Stimulated activated CD4-positive, alpha-beta T cell treated with anti-CD3 and anti-CD28 coated beads, Interleukin-12 subunit alpha, Interleukin-12 subunit beta, amount 100 ng/mL, for 4 hours (primary cell): ENCODE results near the gene KCTD6.
A peak's percentile ranks its signal among the peaks of the same experiment; 100 is the strongest.

Experiments used
- DNase-seq: peaks from one replicate; pipeline ENCODE4 v3.0.0-alpha.2; 2020

Gene KCTD6

GRCh38 chr3:58487140-58487886, 4.6 kb upstream of the KCTD6 start:
- no peak for DNase-seq

GRCh38 chr3:58488967-58489366, 2.9 kb upstream of the KCTD6 start:
- DNase-seq, result no peak

DNA sequence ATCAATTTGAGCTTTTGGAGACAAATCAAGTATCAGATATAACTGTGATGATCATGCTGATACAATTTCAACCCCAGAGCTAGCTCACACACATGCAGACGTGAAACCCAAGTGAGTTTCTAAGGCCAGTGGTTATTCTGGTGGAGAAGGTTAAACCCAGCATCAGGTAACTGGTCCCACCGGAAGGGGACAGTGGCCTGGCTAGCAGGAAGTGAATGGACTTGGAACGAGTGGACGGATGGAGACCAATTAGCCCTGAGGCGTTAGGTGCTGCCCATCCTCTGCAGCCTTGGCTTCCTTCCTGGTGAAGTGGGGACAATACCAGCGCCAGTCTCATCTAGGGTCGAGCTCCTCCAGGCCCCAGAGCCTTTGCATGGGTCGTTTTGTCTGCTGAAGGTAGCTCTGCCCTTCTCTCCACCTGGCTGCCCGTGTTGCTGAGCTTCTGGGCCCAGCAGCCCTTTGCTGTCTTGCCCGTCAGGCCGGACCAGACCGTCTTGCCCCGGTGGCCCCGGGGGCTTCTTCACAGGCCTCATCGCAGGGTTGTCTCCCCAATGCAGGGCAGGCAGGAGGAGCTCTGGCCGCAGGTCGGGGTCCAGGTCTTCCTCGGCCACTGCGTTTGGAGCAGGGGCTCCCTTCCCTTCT, 915 bp upstream of the KCTD6 start:
- DNase-seq, result no peak

DNA sequence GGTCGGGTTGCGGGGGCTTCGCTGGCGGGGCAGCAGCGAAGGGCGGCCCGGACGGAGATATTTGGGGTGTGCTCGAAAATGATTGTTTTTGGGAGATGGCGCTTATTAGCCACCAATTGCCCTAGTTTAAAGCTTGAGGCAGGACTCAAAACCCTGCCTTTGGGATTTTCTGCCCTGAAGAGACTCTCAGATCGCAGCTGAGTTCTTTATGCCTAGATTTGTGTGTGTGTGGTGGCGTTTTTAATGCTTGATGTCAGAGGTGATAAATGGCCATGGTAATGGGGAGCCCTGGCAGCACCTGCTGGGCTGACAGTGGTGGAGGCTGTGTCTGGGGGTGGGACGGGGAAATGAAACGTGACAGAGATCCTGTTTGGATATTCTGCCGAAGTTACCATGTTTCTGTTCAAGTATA, 604 bp downstream of the KCTD6 start:
- peak; percentile 7 for DNase-seq

DNA sequence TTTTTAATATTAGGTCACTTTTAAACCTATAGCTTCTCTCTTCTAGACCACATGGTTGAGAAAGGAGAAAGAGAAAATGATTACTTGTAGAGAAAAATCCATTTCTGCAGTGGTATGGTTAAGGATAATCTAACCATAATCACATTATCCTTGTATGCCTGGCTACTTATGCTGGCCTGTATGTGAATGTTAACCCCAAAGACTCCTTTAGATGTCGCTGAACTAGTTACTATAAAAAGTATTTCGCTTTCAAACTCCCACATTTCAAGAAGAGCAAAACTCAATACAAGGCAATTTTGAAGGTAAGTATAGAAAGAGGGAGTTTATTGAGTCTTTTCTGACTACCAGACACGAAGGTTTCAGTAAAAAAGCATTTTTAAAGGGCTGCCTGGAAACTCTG, 2.2 kb downstream of the KCTD6 start:
- DNase-seq, result no peak

DNA sequence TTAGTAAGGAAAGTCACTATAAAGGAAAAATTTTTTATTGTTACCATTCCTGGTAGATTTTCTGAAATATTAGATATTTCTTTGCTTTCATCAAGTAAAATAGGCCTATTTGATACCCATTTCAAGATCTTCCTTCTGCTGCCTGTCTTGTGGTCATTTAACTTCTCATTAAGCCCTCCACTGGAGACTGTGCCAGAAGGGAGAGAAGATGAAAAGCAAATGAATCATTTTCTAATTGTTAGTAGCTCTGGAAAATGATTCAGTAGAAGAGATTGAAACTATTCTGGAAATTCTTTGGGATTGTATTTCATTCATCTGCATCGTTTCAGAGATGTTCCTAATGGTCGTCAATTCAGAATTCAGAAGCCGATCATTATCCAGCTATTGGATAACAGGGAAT, 3.2 kb downstream of the KCTD6 start:
- no peak for DNase-seq

GRCh38 chr3:58496206-58496857, 4.4 kb downstream of the KCTD6 start:
- no peak for DNase-seq

DNA sequence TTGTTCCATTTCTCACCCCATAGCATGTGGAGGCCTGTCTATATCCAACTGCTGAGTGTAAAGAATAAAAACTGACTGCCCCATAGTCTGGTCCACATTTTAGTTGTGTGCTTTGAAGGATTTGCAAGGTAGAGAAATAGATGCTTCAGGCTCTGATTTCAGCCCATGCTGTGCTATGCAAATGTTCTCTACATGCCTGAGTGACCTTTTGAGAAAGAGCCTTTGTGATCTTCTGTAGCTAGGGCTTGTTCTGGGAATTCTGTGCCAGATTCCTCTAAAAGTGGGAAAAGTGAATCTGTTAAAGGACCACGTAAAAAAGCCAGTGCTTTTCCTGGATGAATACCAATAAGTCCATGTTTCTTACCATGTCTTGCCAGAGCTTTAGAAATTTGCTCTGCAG, 5.2 kb downstream of the KCTD6 start:
- no peak for DNase-seq

- DNase-seq, result no peak
Measured at GRCh38 chr3:58502872-58503271, 11.0 kb downstream of the KCTD6 start.

GRCh38 chr3:58507356-58508078, 15.6 kb downstream of the KCTD6 start:
- DNase-seq, result no peak

DNA sequence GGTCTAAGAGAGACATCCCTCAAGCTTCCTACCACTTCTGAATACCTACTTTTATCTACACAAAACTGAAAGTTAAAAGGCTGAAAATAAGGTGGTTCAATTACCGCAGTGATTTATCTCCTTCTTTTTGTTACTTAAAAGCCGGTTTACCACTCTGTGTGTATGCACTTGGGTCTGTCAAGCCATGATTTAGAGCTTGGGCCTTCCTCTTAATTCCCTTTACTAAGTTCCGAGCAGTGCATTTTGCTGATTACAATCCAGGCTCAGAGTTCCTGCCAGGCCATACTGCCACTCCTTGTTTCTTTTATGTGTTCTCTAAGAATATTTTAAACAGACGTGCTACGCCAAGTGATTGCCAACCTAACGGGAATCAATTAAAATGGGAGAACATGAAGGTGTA, 16.5 kb downstream of the KCTD6 start:
- DNase-seq, result no peak

DNA sequence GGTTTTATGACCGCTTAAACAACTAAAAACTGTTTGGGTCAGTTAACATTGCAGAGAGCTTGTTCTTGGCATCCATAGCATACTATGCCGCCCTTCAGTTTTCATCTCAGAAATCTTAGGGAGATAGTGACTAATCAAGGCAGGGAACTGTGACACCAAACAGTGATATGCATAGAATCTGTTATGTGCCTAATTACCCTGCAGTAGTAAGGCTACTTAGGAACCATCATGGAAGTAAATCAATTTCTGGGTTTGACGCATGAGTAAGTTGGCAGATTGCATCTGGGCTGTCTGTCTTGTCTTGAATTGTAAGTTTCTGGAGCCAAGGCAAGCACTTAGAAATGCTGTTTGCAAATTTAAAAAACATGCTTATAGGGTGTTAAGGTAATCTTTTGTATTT, 22.5 kb downstream of the KCTD6 start:
- no peak for DNase-seq

- DNase-seq, result no peak
Measured at GRCh38 chr3:58518291-58518789, 26.4 kb downstream of the KCTD6 start.

DNA sequence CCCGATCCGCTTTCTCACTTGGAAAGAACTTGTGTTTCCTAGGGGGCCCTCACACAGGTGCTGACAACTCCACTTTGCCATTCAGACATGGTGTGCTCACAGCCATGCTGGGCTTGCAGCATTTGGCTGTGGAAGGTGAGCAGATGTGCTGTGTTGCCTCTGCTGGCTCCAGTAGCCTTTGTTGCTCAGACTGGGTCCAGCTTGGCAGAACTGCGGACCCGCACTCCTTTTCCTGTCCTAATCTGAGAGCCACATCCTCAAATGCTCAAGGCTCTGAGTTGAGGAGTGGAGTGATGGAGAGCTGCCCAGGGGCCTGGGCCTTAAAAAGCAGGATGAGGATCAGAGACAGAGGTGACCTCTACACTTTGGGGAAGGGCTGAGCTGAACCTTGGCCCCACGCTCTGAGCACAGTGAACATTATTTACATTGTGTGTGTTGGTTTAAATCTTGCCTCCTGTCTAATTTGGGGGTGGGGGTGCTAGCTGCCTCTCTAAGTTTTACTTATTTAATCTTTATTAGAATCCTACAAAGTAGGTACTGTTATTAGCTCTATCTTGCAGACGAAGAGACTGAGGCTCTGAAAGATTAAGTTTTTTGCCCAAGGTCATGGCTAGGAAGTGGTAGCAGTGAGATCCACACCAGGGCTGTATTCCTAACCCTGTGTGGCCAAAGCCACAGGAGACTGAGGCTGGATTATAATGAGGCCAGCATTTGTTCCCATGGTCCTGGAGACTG, 27.9 kb downstream of the KCTD6 start:
- DNase-seq, result no peak

DNA sequence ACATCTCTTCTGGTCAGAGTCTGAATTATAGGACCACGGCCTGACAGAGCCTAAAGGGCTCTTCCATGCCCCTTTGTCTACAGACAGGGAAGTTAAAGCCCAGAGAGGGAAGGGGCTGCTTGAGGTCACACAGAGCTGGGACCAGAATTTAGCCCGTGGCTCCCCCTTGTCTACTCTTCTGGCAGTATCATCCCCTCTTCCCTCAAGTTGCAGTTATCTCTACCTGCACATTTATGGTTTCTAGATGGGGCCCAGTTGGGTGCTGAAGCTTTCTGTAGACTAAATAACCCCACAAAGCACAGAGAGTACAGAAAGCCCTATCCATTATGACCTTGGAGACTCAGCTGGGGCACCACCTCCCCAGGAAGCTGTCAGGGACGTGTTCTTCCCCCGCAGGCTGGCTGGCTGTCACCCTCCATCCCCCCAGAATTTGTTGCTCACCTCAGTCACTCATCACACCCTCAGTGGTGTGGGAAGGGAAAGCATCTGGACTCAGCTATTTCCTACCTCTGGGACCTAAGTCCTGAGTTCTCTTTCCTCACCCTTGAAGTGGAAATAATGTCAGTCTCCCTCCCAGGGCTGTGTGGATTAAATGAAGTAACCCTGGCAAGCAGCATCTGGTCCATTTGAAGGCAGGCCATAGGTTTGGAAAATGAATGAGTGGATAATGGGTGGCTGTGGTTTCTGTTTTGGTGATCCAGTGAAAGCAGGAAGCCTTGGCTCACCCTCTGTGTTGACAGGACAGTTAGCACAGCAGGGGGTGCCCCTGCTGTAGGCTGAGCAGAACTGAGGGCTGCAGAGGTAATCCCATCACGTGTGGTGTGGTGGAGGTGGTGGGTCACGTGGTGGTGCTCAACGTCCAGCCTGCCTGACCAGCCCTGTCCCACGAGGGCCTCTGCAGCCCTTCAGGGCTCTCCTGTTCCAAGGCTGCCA, 28.8 kb downstream of the KCTD6 start:
- DNase-seq, result no peak

DNA sequence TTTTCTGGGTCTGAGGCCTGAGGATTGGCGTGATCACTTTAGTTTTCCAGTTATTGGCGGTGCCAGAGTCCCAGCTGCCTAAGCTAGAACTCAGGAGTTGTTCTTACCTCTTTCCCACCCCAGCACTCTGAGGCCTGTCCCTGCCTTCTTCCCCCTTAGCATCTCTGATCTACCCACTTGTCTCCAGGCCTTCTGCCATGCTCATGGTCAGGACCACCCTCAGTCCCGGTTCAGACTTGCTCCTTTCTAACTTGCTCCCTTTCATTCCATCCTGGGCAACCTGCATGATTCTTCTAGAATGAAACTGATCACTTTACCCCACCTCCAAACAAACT, 29.4 kb downstream of the KCTD6 start:
- no peak for DNase-seq

GRCh38 chr3:58521917-58522631, 30.2 kb downstream of the KCTD6 start:
- DNase-seq, result no peak

GRCh38 chr3:58522759-58523425, 31.0 kb downstream of the KCTD6 start:
- DNase-seq, result no peak

GRCh38 chr3:58524326-58524888, 32.5 kb downstream of the KCTD6 start:
- no peak for DNase-seq

DNA sequence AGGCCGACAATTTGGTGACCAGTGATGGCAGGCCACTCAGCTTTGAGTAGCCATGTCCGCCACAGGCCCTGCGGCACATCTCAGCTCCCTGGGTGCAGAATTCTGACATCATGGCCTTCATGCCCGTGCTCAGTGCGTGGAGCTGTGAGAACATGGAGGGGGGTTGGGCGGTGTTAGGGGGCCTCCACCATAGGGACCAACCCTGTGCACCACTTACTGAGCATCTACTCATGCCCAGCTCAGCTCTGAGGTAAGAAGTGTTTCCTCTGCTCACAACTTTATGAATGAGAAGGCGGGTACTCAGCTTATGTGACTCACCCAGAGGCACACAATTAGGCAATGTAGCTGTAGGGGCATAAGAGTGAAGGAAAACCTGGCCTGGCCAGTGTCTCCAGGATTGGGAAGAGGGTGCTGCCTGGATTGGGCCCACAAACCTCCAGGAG, 34.6 kb downstream of the KCTD6 start:
- no peak for DNase-seq
